HL-60 (cell line): ENCODE measurements around the gene SLC13A2.

Experiments
- DNase-seq, 2 experiments: peaks; one replicate each; pipeline ENCODE4 v3.0.0-alpha.2; 2010 to 2020; ENCODE audit warnings: low read depth in 1 of 2, low spot score in 1 of 2
- H3K27ac ChIP-seq: fragments of 250-450 bp; sonication (Bioruptor Pico); replicated peaks from 2 replicates; pipeline ENCODE4 v1.5.1; 2020; ENCODE audit warnings: mild to moderate bottlenecking, moderate library complexity
- H3K27me3 ChIP-seq: fragments of 250-450 bp; sonication (Bioruptor Pico); 2 replicates; pipeline ENCODE4 v1.5.1; 2021; ENCODE audit warnings: mild to moderate bottlenecking, moderate library complexity; ENCODE audit not compliant: insufficient read depth, poor library complexity, severe bottlenecking
- H3K4me3 ChIP-seq: replicated peaks from 2 replicates; pipeline ENCODE4 v1.5.1; 2011; ENCODE audit warnings: mild to moderate bottlenecking, control low read depth, low read length; ENCODE audit not compliant: insufficient read depth
- GABPA ChIP-seq: IDR thresholded peaks from 2 replicates; pipeline ENCODE4 v1.6.1; 2012; ENCODE audit warnings: low read depth
- POLR2AphosphoS5 ChIP-seq: IDR thresholded peaks from 2 replicates; pipeline ENCODE4 v1.6.1; 2012; ENCODE audit warnings: low read depth
- SPI1 ChIP-seq: IDR thresholded peaks from 2 replicates; pipeline ENCODE4 v1.6.1; 2012; ENCODE audit warnings: low read depth, mild to moderate bottlenecking, borderline replicate concordance
- TF ChIP-seq, protein P1 (sequence below): IDR thresholded peaks from one replicate; pipeline ENCODE4 v1.5.1; 2011; ENCODE audit warnings: low read length, control low read depth, inconsistent platforms; ENCODE audit not compliant: insufficient read depth
- TF ChIP-seq, protein P2 (sequence below): IDR thresholded peaks from 2 replicates; pipeline ENCODE4 v1.6.1; 2012; ENCODE audit warnings: low read depth; ENCODE audit not compliant: insufficient replicate concordance

SLC13A2 gene

DNA sequence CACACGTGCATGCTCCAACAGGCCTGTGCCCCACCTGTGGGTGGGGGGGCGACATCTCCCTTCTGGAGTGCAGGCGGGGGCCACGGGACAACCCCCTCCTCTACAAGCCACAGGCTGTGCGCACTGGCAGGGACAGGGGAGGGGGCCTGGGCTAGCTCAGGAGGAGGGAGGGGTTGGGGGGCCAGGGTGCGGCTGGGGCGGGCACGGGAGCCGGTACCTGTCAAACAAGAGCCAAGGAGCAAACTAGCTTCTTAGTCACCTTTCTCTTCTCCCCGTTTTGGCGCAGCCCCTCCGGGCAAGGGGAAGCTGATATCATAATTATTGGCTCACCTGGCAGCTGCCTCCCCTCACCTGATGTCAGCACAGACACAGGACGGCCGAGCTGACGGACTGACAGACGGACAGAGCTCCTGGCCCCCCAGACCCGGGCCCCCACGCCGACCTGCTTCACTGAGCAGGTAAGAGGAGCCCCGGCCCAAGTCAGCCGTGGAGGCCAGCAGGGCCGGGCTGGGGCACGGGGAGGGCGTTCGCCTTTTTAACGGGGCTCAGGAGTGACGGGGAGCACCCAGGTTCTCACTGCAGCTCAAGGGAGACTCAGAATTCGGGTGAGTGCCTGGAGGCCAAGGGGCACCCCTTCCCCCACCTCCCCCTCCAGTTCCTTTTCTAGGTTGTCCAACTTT is 32.7 kb downstream of the SLC13A2 start, which contains the start of gene FOXN1:
Gene FOXN1, plus strand, starts transcription at position 363 of the 680 bp plus-strand sequence. CDS start 17,622 bp downstream, outside the sequence.
- DNase-seq, result no peak
- Histone ChIP-seq H3K27ac (no peak within 1 kb of the TSS), H3K27me3 (peaks cover 5% of the 10 kb centered on the region), H3K4me3 (no peak within 1 kb of the TSS)
- no peak for TF ChIP-seq POLR2AphosphoS5
- no peak for TF ChIP-seq SPI1
- TF ChIP-seq, protein P1, sequence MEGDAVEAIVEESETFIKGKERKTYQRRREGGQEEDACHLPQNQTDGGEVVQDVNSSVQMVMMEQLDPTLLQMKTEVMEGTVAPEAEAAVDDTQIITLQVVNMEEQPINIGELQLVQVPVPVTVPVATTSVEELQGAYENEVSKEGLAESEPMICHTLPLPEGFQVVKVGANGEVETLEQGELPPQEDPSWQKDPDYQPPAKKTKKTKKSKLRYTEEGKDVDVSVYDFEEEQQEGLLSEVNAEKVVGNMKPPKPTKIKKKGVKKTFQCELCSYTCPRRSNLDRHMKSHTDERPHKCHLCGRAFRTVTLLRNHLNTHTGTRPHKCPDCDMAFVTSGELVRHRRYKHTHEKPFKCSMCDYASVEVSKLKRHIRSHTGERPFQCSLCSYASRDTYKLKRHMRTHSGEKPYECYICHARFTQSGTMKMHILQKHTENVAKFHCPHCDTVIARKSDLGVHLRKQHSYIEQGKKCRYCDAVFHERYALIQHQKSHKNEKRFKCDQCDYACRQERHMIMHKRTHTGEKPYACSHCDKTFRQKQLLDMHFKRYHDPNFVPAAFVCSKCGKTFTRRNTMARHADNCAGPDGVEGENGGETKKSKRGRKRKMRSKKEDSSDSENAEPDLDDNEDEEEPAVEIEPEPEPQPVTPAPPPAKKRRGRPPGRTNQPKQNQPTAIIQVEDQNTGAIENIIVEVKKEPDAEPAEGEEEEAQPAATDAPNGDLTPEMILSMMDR, result no peak
- TF ChIP-seq, protein P2, sequence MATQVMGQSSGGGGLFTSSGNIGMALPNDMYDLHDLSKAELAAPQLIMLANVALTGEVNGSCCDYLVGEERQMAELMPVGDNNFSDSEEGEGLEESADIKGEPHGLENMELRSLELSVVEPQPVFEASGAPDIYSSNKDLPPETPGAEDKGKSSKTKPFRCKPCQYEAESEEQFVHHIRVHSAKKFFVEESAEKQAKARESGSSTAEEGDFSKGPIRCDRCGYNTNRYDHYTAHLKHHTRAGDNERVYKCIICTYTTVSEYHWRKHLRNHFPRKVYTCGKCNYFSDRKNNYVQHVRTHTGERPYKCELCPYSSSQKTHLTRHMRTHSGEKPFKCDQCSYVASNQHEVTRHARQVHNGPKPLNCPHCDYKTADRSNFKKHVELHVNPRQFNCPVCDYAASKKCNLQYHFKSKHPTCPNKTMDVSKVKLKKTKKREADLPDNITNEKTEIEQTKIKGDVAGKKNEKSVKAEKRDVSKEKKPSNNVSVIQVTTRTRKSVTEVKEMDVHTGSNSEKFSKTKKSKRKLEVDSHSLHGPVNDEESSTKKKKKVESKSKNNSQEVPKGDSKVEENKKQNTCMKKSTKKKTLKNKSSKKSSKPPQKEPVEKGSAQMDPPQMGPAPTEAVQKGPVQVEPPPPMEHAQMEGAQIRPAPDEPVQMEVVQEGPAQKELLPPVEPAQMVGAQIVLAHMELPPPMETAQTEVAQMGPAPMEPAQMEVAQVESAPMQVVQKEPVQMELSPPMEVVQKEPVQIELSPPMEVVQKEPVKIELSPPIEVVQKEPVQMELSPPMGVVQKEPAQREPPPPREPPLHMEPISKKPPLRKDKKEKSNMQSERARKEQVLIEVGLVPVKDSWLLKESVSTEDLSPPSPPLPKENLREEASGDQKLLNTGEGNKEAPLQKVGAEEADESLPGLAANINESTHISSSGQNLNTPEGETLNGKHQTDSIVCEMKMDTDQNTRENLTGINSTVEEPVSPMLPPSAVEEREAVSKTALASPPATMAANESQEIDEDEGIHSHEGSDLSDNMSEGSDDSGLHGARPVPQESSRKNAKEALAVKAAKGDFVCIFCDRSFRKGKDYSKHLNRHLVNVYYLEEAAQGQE, result no peak
- TF ChIP-seq GABPA, result no peak

DNA sequence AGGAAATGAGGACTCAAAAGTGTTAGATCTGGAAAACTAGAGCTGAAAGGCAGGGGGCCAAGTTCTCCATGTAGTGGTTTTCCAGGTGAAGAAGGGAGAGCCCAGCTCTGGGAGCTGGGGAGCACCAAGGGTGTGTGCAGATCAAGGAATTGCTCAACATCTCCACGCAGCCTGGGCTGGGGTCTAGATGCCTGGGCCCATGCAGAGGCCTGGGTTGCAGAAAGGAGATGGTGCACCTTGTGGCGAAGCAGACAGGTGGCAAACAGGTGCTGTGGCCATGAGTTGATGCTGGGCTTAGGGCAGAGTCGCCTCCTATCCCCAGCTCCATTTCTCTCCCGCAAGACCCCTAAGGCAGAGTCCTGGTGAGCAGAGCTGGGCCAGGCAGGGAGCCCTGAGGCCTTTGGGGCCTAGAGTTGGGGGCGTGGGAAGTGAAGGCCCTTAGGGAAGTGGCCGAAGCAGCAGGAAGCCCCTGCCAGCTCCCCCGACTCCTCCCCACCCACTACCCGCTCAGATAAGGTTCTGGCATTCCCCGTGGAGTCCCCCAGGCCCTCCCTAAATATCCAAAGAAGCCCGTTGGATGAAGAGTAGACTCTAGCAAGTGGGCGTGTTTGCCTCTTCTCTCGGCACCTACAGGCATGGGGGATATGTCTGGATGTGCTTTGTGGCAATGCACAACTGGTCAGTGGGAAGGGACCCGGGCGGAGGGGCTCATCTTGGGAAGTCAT is 33.5 kb downstream of the SLC13A2 start:
- no peak overlapping the region for H3K27ac ChIP-seq
- no peak for DNase-seq
- H3K27me3 ChIP-seq, result peaks cover 5% of the 10 kb centered on the region
- H3K4me3 ChIP-seq, result no peak overlapping the region
- TF ChIP-seq, protein P1, result no peak
- TF ChIP-seq GABPA (no peak), SPI1 (no peak), POLR2AphosphoS5 (no peak)
- TF ChIP-seq, protein P2, result no peak

DNA sequence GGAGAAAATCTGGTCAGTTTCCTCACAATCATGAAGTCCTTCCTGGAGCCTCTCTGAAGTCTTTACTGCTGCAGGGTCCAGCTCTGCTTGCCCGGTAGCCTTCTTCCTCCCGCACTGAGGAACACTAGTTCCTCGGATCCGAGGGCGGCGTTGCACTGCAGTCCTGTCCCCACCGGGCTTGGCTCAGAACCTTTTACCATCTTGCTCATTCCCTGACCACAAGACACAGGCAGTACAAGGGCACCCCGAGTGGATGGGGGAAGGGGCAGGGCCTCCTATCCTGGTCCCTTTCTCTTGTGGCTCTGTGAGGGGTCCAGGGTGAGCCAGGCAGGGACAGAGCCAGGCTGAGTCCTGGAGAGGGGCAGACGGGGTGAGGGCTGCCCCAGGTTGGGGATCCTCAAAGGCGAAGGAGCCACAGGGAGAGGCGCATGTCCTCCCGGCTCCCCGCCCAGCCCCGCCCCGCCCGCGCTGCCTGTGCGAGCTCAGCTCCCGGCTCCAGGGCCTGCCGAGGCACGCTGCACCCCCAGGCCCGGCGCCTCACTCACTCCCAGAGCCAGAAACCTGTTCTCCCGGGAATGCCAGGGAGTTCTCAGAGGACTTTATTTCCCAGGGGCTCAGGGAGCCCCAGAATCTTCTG is 34.2 kb downstream of the SLC13A2 start:
- DNase-seq, result no peak
- Histone ChIP-seq H3K27ac (no peak overlapping the region), H3K4me3 (no peak overlapping the region), H3K27me3 (peaks cover 5% of the 10 kb centered on the region)
- TF ChIP-seq, protein P1, result no peak
